GM12892 (cell line): ENCODE measurements around the gene ABR.
A peak's percentile ranks its signal among the peaks of the same experiment; 100 is the strongest.
"Not testable (repeated sequence)": the region's sequence is repeated elsewhere in the genome, so short reads cannot be mapped to it uniquely, and the experiment has no call there.

Experiments used
- DNase-seq: peaks from one replicate; pipeline ENCODE4 v3.0.0; 2011; ENCODE audit not compliant: insufficient read length
- FAIRE-seq: peaks from 2 replicates; lab custom pipeline; 2011; peaks lifted over from hg19 to GRCh38; lab: Jason Lieb, UNC
- POLR2A ChIP-seq: IDR thresholded peaks from 2 replicates; pipeline ENCODE4 v1.6.1; 2011; ENCODE audit warnings: low read depth, low read length, control low read depth
- POLR2AphosphoS5 ChIP-seq: IDR thresholded peaks from 2 replicates; pipeline ENCODE4 v1.6.1; 2011; ENCODE audit warnings: low read depth, low read length, control low read depth
- TAF1 ChIP-seq: IDR thresholded peaks from 2 replicates; pipeline ENCODE4 v1.6.1; 2011; ENCODE audit warnings: low read depth, mild to moderate bottlenecking, control low read depth, low read length, borderline replicate concordance

The ABR gene

DNA sequence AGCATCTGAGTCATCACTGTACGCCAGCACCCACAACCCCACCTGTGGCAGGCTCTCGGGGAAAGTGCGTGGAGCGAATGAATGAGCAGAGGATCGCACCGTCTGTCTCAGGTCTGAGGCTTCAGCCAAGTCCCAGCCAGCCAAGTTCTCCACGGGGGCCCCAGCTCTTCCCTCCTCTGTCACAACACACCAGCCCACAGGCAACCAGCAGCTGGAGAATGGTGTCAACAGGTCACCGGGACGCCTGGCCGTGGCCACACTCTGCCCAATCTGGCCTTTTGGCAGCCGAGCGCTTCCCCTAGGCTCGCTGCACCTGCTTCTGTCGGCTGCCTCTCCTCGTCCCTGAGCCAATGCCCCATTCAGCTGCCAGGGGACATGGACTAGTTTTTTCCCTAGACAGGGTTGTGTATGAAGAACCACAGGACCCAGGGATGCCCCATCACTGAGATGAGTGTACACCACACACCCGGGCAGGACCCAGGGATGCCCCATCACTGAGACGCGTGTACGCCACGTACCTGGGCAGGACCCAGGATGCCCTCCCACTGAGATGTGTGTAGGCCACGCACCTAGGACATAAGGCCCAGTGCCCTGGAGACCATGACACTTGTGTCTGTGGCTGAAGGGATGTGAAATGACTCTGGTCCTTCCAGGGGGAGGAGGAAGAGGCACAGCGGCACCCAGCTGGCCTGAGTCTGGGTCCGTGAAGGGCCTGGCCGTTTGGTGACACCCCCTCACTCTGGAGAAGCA is 52.8 kb downstream of the ABR start:
- no peak for FAIRE-seq
- TF ChIP-seq POLR2AphosphoS5 (no peak), TAF1 (no peak), POLR2A (no peak)
- DNase-seq = no peak

- DNase-seq (no peak), FAIRE-seq (no peak)
- TF ChIP-seq POLR2AphosphoS5 = no peak
- no peak for TF ChIP-seq TAF1
- TF ChIP-seq POLR2A = no peak
Observed at GRCh38 chr17:1126250-1126797, 53.5 kb downstream of the ABR start.

DNA sequence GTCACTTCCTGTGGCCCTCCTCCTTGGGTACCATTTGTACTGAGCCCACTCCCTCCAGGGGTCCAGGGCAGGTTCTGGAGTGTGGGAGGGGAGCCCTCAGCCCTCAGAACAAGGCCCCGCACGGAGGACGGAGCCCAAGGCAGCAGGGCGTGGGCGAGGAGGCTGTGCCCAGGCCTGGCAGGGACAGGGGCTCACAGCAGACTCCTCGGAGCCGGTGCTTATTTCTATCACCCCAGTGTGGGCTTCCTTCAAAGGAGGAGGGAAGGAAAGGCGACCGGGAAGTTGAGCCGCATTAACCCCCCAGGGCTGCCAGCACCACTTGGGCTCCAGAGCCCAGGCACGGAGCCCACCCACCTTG is 54.0 kb downstream of the ABR start:
- no peak for TF ChIP-seq POLR2A
- no peak for TF ChIP-seq POLR2AphosphoS5
- no peak for TF ChIP-seq TAF1
- FAIRE-seq = no peak
- no peak for DNase-seq

DNA sequence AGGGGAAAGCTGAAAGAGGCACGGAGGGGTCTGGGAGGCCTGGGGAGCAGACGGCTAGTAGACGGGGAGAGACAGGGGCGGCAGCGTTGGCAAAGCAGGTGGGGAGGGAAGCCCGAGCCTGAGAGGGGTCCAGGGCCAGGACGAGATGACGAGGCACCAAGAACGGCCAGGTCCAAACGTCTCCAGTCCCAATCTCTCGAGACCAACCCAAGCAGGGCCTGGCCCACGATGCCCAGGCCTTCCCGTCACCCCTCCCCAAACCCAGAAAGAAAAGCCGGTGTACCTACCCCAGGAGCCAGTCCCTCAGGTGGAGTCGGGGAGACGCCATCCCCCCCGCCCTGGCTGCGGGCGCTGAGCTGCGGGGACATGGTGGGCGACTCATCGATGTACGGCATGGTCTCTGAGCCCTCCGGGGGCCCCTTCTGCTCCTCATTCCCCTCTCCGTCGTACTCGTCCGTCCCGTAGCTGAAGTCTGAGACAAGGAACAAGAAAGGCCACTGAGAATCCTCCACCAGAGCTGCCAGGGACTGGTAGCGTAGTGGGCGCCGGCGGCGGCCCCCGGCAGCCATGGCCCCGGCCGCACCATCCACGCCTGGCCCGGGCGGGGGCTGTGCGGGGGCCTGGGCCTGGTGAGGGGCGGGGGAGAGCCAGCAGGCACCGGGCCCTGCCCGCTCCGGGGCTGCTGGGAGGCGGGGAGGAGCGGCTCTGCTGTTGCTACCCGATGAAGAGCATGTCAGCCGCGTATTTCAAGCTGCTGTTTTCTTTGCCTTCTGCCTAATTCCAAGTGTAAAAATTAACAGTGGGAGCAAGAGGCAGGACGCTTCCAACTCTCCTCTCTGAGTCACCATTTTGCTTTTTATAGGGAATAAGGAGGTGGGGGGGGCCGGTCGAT is 54.6 kb downstream of the ABR start:
- DNase-seq (no peak), FAIRE-seq (no peak)

DNA sequence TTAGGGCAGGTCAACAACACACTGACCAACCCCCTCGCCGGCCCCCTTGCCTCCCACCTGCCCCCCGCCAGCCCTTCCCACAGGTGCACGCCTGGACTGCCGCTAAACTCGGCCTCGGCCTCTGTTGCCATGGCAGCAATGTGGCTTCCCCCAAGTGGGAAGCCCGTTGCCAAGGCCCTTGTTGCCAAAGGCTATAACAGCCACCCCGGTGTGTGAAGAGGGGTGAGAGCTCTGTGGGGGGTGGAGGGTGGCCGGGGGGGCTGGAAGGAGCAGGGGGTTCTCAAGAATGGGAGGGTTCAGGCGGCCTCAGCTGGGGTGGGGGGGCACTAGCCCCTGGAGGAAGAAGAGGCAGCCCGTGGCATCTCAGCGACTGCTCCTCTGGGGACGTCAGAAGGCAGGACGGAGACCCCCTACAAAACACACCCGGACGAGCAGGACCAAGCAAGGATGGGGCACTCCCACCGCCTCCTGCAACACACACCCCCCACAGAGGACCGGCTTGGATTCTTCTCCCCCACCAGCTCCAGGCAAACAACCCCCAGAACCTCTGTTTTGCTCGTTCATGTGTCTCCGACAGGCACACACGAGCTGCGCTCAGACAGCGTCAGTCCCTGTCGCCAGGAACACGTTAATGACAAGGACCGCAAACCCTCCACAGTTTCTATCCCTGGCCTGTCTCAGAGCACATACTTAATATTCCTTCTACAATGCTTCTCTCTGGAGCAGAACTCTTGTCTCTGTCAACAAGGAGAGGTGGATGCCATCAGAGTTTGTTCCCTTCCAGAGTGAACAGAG is 55.7 kb downstream of the ABR start:
- FAIRE-seq (no peak), DNase-seq (no peak)
- TF ChIP-seq POLR2A = no peak
- no peak for TF ChIP-seq TAF1
- no peak for TF ChIP-seq POLR2AphosphoS5

More for the DNA sequence above, 54.6 kb downstream of the ABR start:
- TF ChIP-seq TAF1 (no peak), POLR2AphosphoS5 (no peak), POLR2A (no peak)

DNA sequence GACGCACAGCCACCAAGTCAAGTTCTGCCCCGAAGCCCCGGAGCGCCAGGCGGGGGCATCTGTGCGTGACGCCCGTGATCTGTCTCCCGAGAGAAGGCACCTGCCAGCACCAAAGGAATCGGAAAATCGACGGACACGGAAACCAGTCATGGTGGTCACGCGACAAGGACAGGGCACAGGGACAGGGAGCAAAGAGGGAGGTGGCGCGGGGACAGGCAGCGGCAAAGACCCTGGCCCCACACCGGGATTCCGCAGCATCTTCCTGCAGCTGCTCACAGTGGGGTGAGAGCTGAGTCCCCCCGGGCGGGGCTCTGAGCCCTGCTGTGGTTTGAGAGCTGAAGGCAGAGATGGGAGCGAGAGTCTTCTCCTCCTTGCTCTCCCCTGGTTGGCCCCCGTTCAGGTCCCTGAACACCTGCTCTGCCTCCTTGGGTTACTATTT is 56.4 kb downstream of the ABR start:
- DNase-seq = no peak
- TF ChIP-seq POLR2AphosphoS5 (no peak), POLR2A (no peak), TAF1 (no peak)
- no peak for FAIRE-seq

DNA sequence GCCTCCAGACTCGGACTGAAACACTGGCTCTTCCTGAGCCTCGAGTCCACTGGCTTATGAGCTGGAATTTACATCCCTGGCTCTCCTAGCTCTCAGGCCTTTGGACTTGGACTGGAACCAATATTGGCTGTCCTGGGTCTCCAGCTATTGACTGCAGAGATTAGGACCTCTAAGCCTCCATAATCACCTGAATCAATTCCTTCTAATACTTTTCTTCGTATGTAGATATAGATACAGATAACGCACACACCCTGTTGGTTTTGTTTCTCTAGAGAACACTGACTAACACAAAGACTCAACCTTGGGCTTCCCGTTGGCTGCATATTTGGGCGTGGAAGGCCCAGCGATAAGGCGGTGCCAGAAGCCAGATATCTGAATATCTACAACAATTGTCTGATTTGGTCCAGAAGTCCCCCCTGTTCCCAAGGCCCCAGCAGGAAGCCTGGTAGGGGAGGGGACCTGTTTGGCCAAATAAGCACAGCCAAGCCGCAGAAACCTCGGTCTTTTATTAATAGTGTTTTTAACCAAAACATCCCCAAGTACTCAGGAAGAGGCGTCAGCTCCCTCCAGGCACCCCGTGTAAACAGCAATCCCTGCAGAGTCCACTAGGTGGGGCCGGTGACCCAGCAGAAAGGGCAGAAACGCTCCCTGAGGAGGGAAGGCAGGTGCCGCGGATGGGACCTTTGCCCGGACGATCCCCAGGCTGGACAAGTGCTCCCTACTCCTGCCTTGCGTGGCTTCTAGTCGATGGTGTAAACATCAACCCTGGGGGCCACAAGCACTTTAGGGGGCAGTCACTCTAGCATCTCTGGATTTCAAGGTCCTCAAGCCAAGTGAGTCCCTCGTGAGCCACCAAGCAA is 57.0 kb downstream of the ABR start:
- DNase-seq (peak; percentile 85), FAIRE-seq (peak; percentile 98)
- TF ChIP-seq TAF1 (no peak), POLR2AphosphoS5 (no peak), POLR2A (no peak)

DNA sequence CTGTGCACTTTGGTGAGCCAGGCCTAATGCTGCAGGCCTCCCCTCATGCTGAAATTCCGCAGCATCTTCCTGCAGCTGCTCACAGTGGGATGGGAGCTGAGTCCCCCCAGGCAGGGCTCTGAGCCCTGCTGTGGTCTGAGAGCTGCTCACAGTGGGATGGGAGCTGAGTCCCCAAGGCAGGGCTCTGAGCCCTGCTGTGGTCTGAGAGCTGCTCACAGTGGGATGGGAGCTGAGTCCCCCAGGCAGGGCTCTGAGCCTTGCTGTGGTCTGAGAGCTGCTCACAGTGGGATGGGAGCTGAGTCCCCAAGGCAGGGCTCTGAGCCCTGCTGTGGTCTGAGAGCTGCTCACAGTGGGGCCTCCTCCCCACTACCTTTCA is 58.4 kb downstream of the ABR start:
- DNase-seq, FAIRE-seq: not testable (repeated sequence)

GRCh38 chr17:1120596-1121441 is 59.0 kb downstream of the ABR start:
- DNase-seq = no peak
- FAIRE-seq = no peak
- TF ChIP-seq TAF1 (no peak), POLR2A (no peak), POLR2AphosphoS5 (no peak)

DNA sequence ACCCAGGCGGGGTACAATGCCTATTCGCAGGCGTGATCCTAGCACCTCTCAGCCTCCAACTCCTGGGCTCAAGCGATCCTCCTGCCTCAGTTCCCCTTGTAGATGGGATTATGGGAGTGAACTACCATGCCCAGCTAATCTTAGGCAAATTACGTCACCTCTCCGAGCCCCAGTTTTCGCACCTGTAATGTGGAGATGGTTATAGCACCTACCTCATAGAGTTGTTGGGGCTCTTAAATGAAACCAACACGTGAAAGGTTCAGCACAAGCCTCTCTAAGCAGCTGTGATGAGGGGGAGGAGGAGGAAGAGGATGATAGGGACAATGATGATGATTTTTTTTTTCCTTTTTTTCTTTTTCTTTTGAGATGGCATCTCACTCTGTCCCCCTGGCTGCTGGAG is 59.9 kb downstream of the ABR start:
- no peak for FAIRE-seq
- no peak for DNase-seq
- TF ChIP-seq POLR2A (no peak), TAF1 (no peak), POLR2AphosphoS5 (no peak)

DNA sequence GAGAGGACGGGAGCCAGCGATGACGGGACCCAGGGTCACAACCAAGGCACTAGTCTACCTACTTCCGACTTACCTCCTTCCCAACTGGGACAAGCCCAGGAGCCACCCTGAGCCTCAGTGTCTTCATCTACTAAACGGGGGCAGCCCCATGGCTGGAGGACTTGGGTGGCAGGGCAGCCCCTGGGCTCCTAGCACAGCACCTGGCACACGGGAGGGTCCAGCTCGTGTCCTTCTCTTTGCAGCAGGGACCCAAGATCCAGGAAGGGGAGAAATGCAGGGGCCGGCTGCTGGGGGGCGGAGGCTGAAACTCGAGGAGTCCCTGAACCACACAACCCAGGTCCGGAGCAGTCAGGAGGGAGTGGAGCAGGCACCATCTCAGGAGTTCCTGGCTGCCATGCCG is 63.2 kb downstream of the ABR start:
- TF ChIP-seq POLR2AphosphoS5 (no peak), TAF1 (no peak), POLR2A (no peak)
- no peak for FAIRE-seq
- no peak for DNase-seq
